Measurements from ENCODE around the gene PRPSAP1. TPM values are rescaled to one million over a fixed set of nuclear protein-coding genes. Genes with fewer than 3 reads are reported as not detected.
A peak's percentile ranks its signal among the peaks of the same experiment; 100 is the strongest.

Gene PRPSAP1
- total and polyA plus RNA-seq, 2 of the 8 experiments (the other 6 are each of a cell fraction or from before 2014, with no cell fraction given), result 32.0 to 54.2 TPM

DNA sequence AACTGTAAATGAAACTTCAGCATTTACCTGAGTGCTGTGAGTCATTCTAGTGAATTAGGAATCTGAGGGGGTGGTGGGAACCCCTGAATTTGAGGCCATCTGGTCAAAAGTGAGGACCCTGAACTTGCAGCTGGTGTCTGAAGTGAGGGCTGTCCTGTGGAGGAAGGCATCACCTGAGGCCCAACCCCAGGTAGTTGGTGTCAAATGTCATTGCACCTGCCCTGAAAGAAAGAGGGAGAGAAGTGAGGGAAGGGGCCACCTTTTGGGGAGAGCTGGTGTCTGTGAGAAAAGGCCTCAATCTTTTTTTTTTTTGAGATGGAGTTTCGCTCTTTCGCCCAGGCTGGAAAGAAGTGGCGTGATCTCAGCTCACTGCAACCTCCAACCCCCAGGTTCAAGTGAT is 12.5 kb upstream of the PRPSAP1 start:
- H4K91ac ChIP-seq (replicated peaks; ENCODE audit: insufficient read length, low read length), result no peak overlapping the region
- no peak overlapping the region for H3K56ac ChIP-seq (replicated peaks; ENCODE audit: insufficient read length, low read depth, low read length)
- no peak overlapping the region for H2BK12ac ChIP-seq (ENCODE audit: low read depth, low read length)
- no peak overlapping the region for H3K27ac ChIP-seq (ENCODE audit: low read depth, low read length)
- no peak overlapping the region for H3K4ac ChIP-seq (replicated peaks; ENCODE audit: insufficient read length, low read depth, low read length)
- no peaks in the 10 kb centered on the region for H3K79me2 ChIP-seq (ENCODE audit: control insufficient read depth in 1 of 2, insufficient read depth in 2 of 2, low read length in 2 of 2)
- H2BK20ac ChIP-seq (ENCODE audit: low read length), result no peak overlapping the region
- no peak overlapping the region for H3K4me3 ChIP-seq (ENCODE audit: extremely low read depth in 1 of 4, insufficient read depth in 2 of 4, low read depth in 3 of 4, low read length in 4 of 4)
- no peak overlapping the region for H2BK120ac ChIP-seq (replicated peaks; ENCODE audit: low read depth, low read length)
- H3K9me3 ChIP-seq (ENCODE audit: insufficient read depth in 2 of 2, low read depth in 1 of 2, low read length in 1 of 2), result no peaks in the 10 kb centered on the region
- POLR2A ChIA-PET (ENCODE audit: partially characterized antibody), result interaction anchor here (0.7 to 3.0 kb wide), 3 partner anchors 13 to 33 kb away, joined by 3 to 9 read pairs (median 3); no protein-coding TSS in a partner anchor
- H3K14ac ChIP-seq (ENCODE audit: insufficient read length), result no peak overlapping the region
- no peaks in the 10 kb centered on the region for H3K27me3 ChIP-seq (replicated peaks in 1 of 4; ENCODE audit: control insufficient read depth in 3 of 4, extremely low read depth in 1 of 4, insufficient read depth in 3 of 4, low read length in 3 of 4)
- H3K23me2 ChIP-seq (ENCODE audit: low read depth, low read length), result no peaks in the 10 kb centered on the region
- no peak for FAIRE-seq
- H2AFZ ChIP-seq (ENCODE audit: low read length), result peak overlapping the region; percentile 16; the same call in 1 of the 2 replicates
- H3K79me1 ChIP-seq (ENCODE audit: low read depth, low read length), result no peaks in the 10 kb centered on the region
- WGBS, 2 experiments (ENCODE audit: extremely low coverage in 1 of 2, insufficient coverage in 1 of 2, insufficient read length in 1 of 2, insufficient replicate concordance in 2 of 2, low coverage in 1 of 2, low lambda C conversion rate in 2 of 2, missing lambda C conversion rate in 1 of 2), result 97% methylated on average over 3 of the region's 3 CpGs; no CpG with 5 or more reads in 1 of the 2 experiments
- peaks cover 0 to 4% (median 3%) of the 10 kb centered on the region in 4 experiments; a peak in 3 of 7 replicates for H3K4me1 ChIP-seq (replicated peaks in 1 of 4; ENCODE audit: control insufficient read depth in 3 of 4, insufficient read depth in 4 of 4, low read length in 3 of 4)
- no peak overlapping the region for H4K8ac ChIP-seq (ENCODE audit: extremely low read depth, insufficient read depth, low read length)
- 0 out of 4 replicates have a peak overlapping the region, but pooled peaks of 1 of the 2 experiments have one; percentile 6 for H3K4me2 ChIP-seq (ENCODE audit: insufficient read depth in 1 of 2, low read depth in 2 of 2, low read length in 2 of 2)
- H3K18ac ChIP-seq (ENCODE audit: extremely low read depth, low read length), result peak overlapping the region; percentile 27; the same call in 1 of the 2 replicates
- CTCF ChIA-PET (ENCODE audit: partially characterized antibody), result interaction anchor here (0.7 to 29.3 kb wide), 16 partner anchors 9 to 243 kb away, joined by 3 to 635 read pairs (median 5); partner anchors contain the start of genes PRPSAP1, QRICH2 and SPHK1
- 0 out of 2 replicates have a peak overlapping the region, but pooled peaks have one; percentile 24 for H2BK5ac ChIP-seq (ENCODE audit: low read depth, low read length)
- H2BK15ac ChIP-seq (ENCODE audit: low read length), result no peak overlapping the region; the same call in 1 of the 2 replicates
- no peak for DNase-seq (ENCODE audit: low read depth in 1 of 2, low spot score in 2 of 2)
- H3K23ac ChIP-seq (ENCODE audit: insufficient read length), result no peak overlapping the region
- H3K36me3 ChIP-seq (ENCODE audit: control insufficient read depth in 2 of 4, insufficient read depth in 4 of 4, low read length in 3 of 4), result no peaks in the 10 kb centered on the region
- no peaks in the 10 kb centered on the region for H4K20me1 ChIP-seq (replicated peaks in 1 of 2; ENCODE audit: control insufficient read depth in 1 of 2, insufficient read depth in 2 of 2, low read length in 2 of 2)
- H3K9ac ChIP-seq (replicated peaks in 1 of 4; ENCODE audit: extremely low read depth in 1 of 4, low read depth in 3 of 4, low read length in 3 of 4), result no peak overlapping the region
- no peak overlapping the region for H2AK5ac ChIP-seq (ENCODE audit: low read depth, low read length)
- no peak overlapping the region for H4K5ac ChIP-seq (ENCODE audit: insufficient read length, low read depth, low read length)
- TF ChIP-seq RBBP5 (IDR thresholded peaks at IDR 0.05; ENCODE audit: borderline replicate concordance, low read depth, low read length), result no peak
